LNCaP clone FGC (cell line): ENCODE data around the gene ZNF319.

ENCODE experiments used
- DNase-seq: peaks from one replicate; pipeline ENCODE4 v3.0.0-alpha.2; 2011; ENCODE audit warnings: low read depth
- H3K4me3 ChIP-seq: 2 replicates; pipeline ENCODE4 v1.5.1; 2011; ENCODE audit warnings: mild to moderate bottlenecking, low read depth, low read length, control low read depth
- CTCF ChIP-seq: IDR thresholded peaks from 2 replicates; pipeline ENCODE4 v1.5.1; 2012; ENCODE audit warnings: mild to moderate bottlenecking; ENCODE audit not compliant: control insufficient read depth, insufficient read depth; ENCODE audit errors: extremely low read depth

Gene ZNF319

GRCh38 chr16:57953857-57954256 lies 46.6 kb downstream of the ZNF319 start:
- no peak for TF ChIP-seq CTCF
- H3K4me3 ChIP-seq: no peak overlapping the region
- DNase-seq: no peak

- no peak for TF ChIP-seq CTCF
- H3K4me3 ChIP-seq: no peak overlapping the region
- no peak for DNase-seq
These were observed 47.6 kb downstream of the ZNF319 start for GRCh38 chr16:57952909-57953308.

GRCh38 chr16:57951204-57951960 lies 49.1 kb downstream of the ZNF319 start:
- no peak for TF ChIP-seq CTCF
- no peak for DNase-seq
- H3K4me3 ChIP-seq: no peak overlapping the region

- DNase-seq: no peak
- TF ChIP-seq CTCF: no peak
- H3K4me3 ChIP-seq: no peak overlapping the region
These were observed 50.1 kb downstream of the ZNF319 start for GRCh38 chr16:57950382-57950781.

GRCh38 chr16:57949595-57950238 lies 50.8 kb downstream of the ZNF319 start:
- TF ChIP-seq CTCF: no peak
- DNase-seq: no peak

GRCh38 chr16:57949013-57949412 lies 51.5 kb downstream of the ZNF319 start:
- no peak overlapping the region for H3K4me3 ChIP-seq
- TF ChIP-seq CTCF: no peak
- DNase-seq: no peak

More at GRCh38 chr16:57949595-57950238, 50.8 kb downstream of the ZNF319 start:
- H3K4me3 ChIP-seq: no peak overlapping the region

- no peak for TF ChIP-seq CTCF
- H3K4me3 ChIP-seq: no peak overlapping the region
- no peak for DNase-seq
These were observed 52.4 kb downstream of the ZNF319 start for GRCh38 chr16:57948027-57948426.
